ENCODE data around the gene NRIP2. TPM values are rescaled to one million over a fixed set of nuclear protein-coding genes. Genes with fewer than 3 reads are reported as not detected.

The NRIP2 gene
- total RNA-seq, 1 experiment from 2014 or later = 0.15 TPM

- WGBS (ENCODE audit: extremely low coverage, insufficient read length, low lambda C conversion rate) = no CpG with 5 or more reads among the region's 9 CpGs
- Histone ChIP-seq H4K5ac (ENCODE audit: insufficient read length, low read depth, low read length) (no peak overlapping the region), H3K14ac (ENCODE audit: insufficient read depth, low read length) (no peak overlapping the region), H3K9me3 (ENCODE audit: control insufficient read depth, low read depth, low read length) (no peaks in the 10 kb centered on the region), H4K20me1 (ENCODE audit: control insufficient read depth, insufficient read depth, insufficient read length) (no peaks in the 10 kb centered on the region), H2BK12ac (ENCODE audit: insufficient read length, low read depth, low read length) (no peak overlapping the region), H3K23ac (ENCODE audit: insufficient read length, low read depth, low read length) (no peak overlapping the region), H4K8ac (replicated peaks; ENCODE audit: insufficient read length, low read depth, low read length) (no peak overlapping the region), H3K27ac (ENCODE audit: insufficient read length, low read depth, low read length) (no peak overlapping the region), H3K18ac (ENCODE audit: insufficient read length, low read depth, low read length) (no peak overlapping the region), H3K56ac (ENCODE audit: insufficient read length, low read depth, low read length) (no peak overlapping the region), H3K79me2 (ENCODE audit: insufficient read depth, low read length) (no peaks in the 10 kb centered on the region), H3K79me1 (ENCODE audit: insufficient read depth, low read depth, low read length, poor library complexity, severe bottlenecking) (no peaks in the 10 kb centered on the region), H3T11ph (ENCODE audit: low read length) (no peak overlapping the region), H3K4me2 (ENCODE audit: insufficient read depth, insufficient read length, low read length) (no peak overlapping the region), H2AFZ (ENCODE audit: low read length) (no peak overlapping the region), H2BK15ac (ENCODE audit: low read depth, low read length) (no peak overlapping the region), H2BK5ac (ENCODE audit: insufficient read length, low read length) (no peak overlapping the region), H3K23me2 (ENCODE audit: insufficient read length, low read depth, low read length, poor library complexity, severe bottlenecking) (no peaks in the 10 kb centered on the region), H2AK5ac (ENCODE audit: insufficient read length, low read length) (no peak overlapping the region), H3K9ac (ENCODE audit: extremely low read depth, insufficient read length, low read length) (no peak overlapping the region), H4K91ac (ENCODE audit: insufficient read length, low read depth, low read length) (no peak overlapping the region), H3K27me3 (ENCODE audit: insufficient read depth, low read length) (no peaks in the 10 kb centered on the region), H3K4ac (ENCODE audit: low read depth, low read length) (no peak overlapping the region), H3K4me1 (ENCODE audit: insufficient read depth, low read length) (peaks cover 2% of the 10 kb centered on the region; the same call in 1 of the 2 replicates), H2BK120ac (ENCODE audit: low read depth, low read length, poor library complexity, severe bottlenecking) (no peak overlapping the region), H2BK20ac (ENCODE audit: low read depth, low read length, poor library complexity, severe bottlenecking) (no peak overlapping the region)
- peaks cover 26 to 33% of the 10 kb centered on the region in 2 experiments for H3K4me1 Mint-ChIP-seq
- H3K36me3 Mint-ChIP-seq (ENCODE audit: insufficient read depth in 1 of 3, low read depth in 3 of 3) = peaks cover 50 to 75% (median 74%) of the 10 kb centered on the region in 3 experiments
- TF ChIP-seq CTCF (conservative IDR thresholded peaks at IDR 0.05) = no peak
- peak overlapping the region in 1 of 2 experiments; percentile 36; a peak in 1 of 5 replicates for H3K4me3 Mint-ChIP-seq
- H3K27me3 Mint-ChIP-seq (ENCODE audit: low read depth) = no peaks in the 10 kb centered on the region
- DNase-seq = no peak
- peak overlapping the region in 2 of 3 experiments; percentile 77 to 95; a peak in 5 of 7 replicates for H3K27ac Mint-ChIP-seq
- no peaks in the 10 kb centered on the region; a peak in 1 of 5 replicates for H3K9me3 Mint-ChIP-seq
Measured at GRCh38 chr12:2820432-2820831, 14.4 kb downstream of the NRIP2 start.

Measured in H9 (cell line).